ENCODE measurements around the gene LPIN1. TPM values are rescaled to one million over a fixed set of nuclear protein-coding genes. Genes with fewer than 3 reads are reported as not detected.

The LPIN1 gene
- total and polyA plus RNA-seq, 2 of the 13 experiments (the other 11 are each of a cell fraction or from before 2014, with no cell fraction given) = 9.7 to 19.4 TPM

DNA sequence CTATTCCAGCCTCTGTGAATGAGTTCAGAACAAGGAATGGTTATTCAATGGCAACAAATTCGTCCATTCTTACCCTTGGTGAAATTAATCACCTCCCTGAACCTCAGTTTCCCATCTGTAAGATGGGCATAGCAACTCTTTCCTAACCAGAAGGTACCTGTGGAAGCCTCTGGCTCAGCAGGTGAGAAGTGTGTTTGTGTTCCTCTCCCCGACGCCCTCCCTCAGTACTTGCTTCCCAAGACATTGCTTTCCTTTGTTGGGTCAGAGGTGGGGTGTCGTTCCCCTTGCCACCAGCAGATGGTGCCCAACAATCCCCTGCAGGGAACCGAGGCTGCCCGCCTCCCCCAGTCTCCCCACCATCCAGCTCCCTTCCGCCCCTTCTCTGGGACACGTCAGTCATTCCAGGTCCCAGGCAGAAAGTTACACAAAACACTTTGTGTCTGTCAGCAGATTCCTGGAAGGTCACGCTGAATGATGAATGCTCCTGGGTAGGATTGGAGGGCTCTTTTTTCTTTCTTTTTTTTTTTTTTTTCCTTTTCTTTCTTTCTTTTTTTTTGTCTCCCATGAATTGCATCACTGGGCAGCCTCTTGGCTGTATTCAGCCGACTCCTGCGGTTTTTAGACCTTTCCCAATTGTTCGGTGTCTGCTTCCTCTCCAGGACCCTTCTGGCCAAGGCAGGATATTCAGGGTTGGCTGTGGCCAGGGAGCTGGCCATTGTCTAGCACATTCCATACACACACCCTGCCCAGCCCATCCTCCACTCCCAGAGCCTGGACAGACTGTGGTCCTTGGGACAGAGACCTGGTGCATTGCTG is 117.3 kb downstream of the LPIN1 start (continued):
- TF ChIP-seq PCBP2 (optimal IDR thresholded peaks at IDR 0.05; ENCODE audit: low read depth, low read length, poor library complexity, severe bottlenecking) (no peak), TEAD3 (CRISPR knock-in tag; optimal IDR thresholded peaks at IDR 0.05; ENCODE audit: borderline replicate concordance) (peak; percentile 66), IKZF1 (IDR thresholded peaks at IDR 0.05) (no peak), ZNF616 (CRISPR knock-in tag; IDR thresholded peaks at IDR 0.05; ENCODE audit: low read depth) (no peak), JUND (CRISPR knock-in tag; IDR thresholded peaks at IDR 0.05) (no peak), SRSF4 (IDR thresholded peaks at IDR 0.05; ENCODE audit: low read depth, low read length, poor library complexity, severe bottlenecking) (no peak), TEAD2 (CRISPR knock-in tag; IDR thresholded peaks at IDR 0.05) (no peak), YY1 (IDR thresholded peaks at IDR 0.05; ENCODE audit: insufficient read depth, insufficient replicate concordance, low read depth, low read length) (no peak), KMT2B (CRISPR knock-in tag; IDR thresholded peaks at IDR 0.05) (peak; percentile 22; the same call in 1 of the 2 replicates), ZNF674 (CRISPR knock-in tag; IDR thresholded peaks at IDR 0.05; ENCODE audit: low read depth) (no peak), ETV5 (CRISPR knock-in tag; IDR thresholded peaks at IDR 0.05; ENCODE audit: borderline replicate concordance) (peak; percentile 52; the same call in 1 of the 2 replicates), BORCS8-MEF2B (CRISPR knock-in tag; IDR thresholded peaks at IDR 0.05) (peak; percentile 53; the same call in 1 of the 2 replicates), AGO1 (IDR thresholded peaks at IDR 0.05; ENCODE audit: low read depth, low read length, poor library complexity, severe bottlenecking) (no peak), DPF2 (CRISPR knock-in tag; IDR thresholded peaks at IDR 0.05; ENCODE audit: borderline replicate concordance, low read depth) (no peak), ATRX (CRISPR knock-in tag; IDR thresholded peaks at IDR 0.05; ENCODE audit: borderline replicate concordance) (no peak), PAX8 (CRISPR knock-in tag; IDR thresholded peaks at IDR 0.05; ENCODE audit: borderline replicate concordance) (no peak), ZNF33A (CRISPR knock-in tag; IDR thresholded peaks at IDR 0.05; ENCODE audit: borderline replicate concordance) (no peak), DNMT3B (CRISPR knock-in tag; conservative IDR thresholded peaks at IDR 0.05) (0 out of 2 replicates have a peak, but pooled peaks have one; percentile 62), MIXL1 (CRISPR knock-in tag; IDR thresholded peaks at IDR 0.05) (no peak)
- TF ChIP-seq, protein P1, sequence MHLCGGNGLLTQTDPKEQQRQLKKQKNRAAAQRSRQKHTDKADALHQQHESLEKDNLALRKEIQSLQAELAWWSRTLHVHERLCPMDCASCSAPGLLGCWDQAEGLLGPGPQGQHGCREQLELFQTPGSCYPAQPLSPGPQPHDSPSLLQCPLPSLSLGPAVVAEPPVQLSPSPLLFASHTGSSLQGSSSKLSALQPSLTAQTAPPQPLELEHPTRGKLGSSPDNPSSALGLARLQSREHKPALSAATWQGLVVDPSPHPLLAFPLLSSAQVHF (CRISPR knock-in tag; IDR thresholded peaks at IDR 0.05) = no peak
- TF ChIP-seq, protein P2, sequence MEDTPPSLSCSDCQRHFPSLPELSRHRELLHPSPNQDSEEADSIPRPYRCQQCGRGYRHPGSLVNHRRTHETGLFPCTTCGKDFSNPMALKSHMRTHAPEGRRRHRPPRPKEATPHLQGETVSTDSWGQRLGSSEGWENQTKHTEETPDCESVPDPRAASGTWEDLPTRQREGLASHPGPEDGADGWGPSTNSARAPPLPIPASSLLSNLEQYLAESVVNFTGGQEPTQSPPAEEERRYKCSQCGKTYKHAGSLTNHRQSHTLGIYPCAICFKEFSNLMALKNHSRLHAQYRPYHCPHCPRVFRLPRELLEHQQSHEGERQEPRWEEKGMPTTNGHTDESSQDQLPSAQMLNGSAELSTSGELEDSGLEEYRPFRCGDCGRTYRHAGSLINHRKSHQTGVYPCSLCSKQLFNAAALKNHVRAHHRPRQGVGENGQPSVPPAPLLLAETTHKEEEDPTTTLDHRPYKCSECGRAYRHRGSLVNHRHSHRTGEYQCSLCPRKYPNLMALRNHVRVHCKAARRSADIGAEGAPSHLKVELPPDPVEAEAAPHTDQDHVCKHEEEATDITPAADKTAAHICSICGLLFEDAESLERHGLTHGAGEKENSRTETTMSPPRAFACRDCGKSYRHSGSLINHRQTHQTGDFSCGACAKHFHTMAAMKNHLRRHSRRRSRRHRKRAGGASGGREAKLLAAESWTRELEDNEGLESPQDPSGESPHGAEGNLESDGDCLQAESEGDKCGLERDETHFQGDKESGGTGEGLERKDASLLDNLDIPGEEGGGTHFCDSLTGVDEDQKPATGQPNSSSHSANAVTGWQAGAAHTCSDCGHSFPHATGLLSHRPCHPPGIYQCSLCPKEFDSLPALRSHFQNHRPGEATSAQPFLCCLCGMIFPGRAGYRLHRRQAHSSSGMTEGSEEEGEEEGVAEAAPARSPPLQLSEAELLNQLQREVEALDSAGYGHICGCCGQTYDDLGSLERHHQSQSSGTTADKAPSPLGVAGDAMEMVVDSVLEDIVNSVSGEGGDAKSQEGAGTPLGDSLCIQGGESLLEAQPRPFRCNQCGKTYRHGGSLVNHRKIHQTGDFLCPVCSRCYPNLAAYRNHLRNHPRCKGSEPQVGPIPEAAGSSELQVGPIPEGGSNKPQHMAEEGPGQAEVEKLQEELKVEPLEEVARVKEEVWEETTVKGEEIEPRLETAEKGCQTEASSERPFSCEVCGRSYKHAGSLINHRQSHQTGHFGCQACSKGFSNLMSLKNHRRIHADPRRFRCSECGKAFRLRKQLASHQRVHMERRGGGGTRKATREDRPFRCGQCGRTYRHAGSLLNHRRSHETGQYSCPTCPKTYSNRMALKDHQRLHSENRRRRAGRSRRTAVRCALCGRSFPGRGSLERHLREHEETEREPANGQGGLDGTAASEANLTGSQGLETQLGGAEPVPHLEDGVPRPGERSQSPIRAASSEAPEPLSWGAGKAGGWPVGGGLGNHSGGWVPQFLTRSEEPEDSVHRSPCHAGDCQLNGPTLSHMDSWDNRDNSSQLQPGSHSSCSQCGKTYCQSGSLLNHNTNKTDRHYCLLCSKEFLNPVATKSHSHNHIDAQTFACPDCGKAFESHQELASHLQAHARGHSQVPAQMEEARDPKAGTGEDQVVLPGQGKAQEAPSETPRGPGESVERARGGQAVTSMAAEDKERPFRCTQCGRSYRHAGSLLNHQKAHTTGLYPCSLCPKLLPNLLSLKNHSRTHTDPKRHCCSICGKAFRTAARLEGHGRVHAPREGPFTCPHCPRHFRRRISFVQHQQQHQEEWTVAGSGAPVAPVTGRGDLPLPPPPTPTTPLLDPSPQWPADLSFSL (CRISPR knock-in tag; IDR thresholded peaks at IDR 0.05) = no peak
- TF ChIP-seq, protein P3, sequence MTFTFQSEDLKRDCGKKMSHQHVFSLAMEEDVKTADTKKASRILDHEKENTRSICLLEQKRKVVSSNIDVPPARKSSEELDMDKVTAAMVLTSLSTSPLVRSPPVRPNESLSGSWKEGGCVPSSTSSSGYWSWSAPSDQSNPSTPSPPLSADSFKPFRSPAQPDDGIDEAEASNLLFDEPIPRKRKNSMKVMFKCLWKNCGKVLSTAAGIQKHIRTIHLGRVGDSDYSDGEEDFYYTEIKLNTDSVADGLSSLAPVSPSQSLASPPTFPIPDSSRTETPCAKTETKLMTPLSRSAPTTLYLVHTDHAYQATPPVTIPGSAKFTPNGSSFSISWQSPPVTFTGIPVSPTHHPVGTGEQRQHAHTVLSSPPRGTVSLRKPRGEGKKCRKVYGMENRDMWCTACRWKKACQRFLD (CRISPR knock-in tag; IDR thresholded peaks at IDR 0.05; ENCODE audit: borderline replicate concordance) = no peak
